Tibial artery (tissue), 4 donors: ENCODE data around the gene GABRD.

ENCODE experiments used
- DNase-seq, 2 donors: peaks; one replicate each; pipeline ENCODE4 v3.0.0-alpha.2; 2019
- H3K27ac ChIP-seq, 2 donors: fragments of 200-600 bp; sonication (generic) in 1 of 2; 1 replicate in 1 of 2; 2 replicates in 1 of 2; pipeline ENCODE4 v1.5.1; 2018 to 2019; ENCODE audit warnings: mild to moderate bottlenecking in 1 of 2
- H3K27me3 ChIP-seq, 2 donors: fragments of 200-600 bp; sonication (generic) in 1 of 2; one replicate each; pipeline versions ENCODE4 v1.5.1 to v1.6.0; 2016 to 2019
- H3K36me3 ChIP-seq, 3 donors: fragments of 200-600 bp; sonication (generic) in 2 of 3; one replicate each; pipeline ENCODE4 v1.5.1; 2016 to 2019; ENCODE audit warnings: mild to moderate bottlenecking in 2 of 3
- H3K4me1 ChIP-seq, 4 donors: fragments of 200-600 bp; sonication (generic) in 2 of 4; 1 replicate in 3 of 4; 2 replicates in 1 of 4; pipeline ENCODE4 v1.5.1; 2016 to 2019
- H3K4me3 ChIP-seq, 2 donors: fragments of 200-600 bp; sonication (generic) in 1 of 2; 1 replicate in 1 of 2; 2 replicates in 1 of 2; pipeline ENCODE4 v1.5.1; 2018 to 2019; ENCODE audit warnings: mild to moderate bottlenecking in 2 of 2
- H3K9me3 ChIP-seq, 3 donors: fragments of 200-600 bp; sonication (generic) in 1 of 3; one replicate each; pipeline ENCODE4 v1.5.1; 2016 to 2019
- intact Hi-C: fragments of 100-400 bp; cut with DNase I; formaldehyde crosslinking; loops from one replicate; pipeline ENCODE4 v1.15.0; 2023; ENCODE audit warnings: low total_unique reads
- TF ChIP-seq, protein P1 (sequence below), 2 experiments: fragments of 200-600 bp in 1 of 2; fragments of 450-650 bp in 1 of 2; IDR thresholded peaks; one replicate each; pipeline ENCODE4 v1.5.1; 2017 to 2019; ENCODE audit warnings: antibody characterized with exemption in 2 of 2, mild to moderate bottlenecking in 1 of 2, moderate library complexity in 1 of 2

The GABRD gene

GRCh38 chr1:2044510-2045319, 25.6 kb downstream of the GABRD start:
- TF ChIP-seq, protein P1, sequence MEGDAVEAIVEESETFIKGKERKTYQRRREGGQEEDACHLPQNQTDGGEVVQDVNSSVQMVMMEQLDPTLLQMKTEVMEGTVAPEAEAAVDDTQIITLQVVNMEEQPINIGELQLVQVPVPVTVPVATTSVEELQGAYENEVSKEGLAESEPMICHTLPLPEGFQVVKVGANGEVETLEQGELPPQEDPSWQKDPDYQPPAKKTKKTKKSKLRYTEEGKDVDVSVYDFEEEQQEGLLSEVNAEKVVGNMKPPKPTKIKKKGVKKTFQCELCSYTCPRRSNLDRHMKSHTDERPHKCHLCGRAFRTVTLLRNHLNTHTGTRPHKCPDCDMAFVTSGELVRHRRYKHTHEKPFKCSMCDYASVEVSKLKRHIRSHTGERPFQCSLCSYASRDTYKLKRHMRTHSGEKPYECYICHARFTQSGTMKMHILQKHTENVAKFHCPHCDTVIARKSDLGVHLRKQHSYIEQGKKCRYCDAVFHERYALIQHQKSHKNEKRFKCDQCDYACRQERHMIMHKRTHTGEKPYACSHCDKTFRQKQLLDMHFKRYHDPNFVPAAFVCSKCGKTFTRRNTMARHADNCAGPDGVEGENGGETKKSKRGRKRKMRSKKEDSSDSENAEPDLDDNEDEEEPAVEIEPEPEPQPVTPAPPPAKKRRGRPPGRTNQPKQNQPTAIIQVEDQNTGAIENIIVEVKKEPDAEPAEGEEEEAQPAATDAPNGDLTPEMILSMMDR (IDR thresholded peaks at IDR 0.05): peak; percentile 72 to 77
- Histone ChIP-seq H3K36me3 (no peaks in the 10 kb centered on the region), H3K27ac (no peak overlapping the region), H3K4me3 (peak overlapping the region in 1 of 2 donors; percentile 18), H3K4me1 (peaks cover 0 to 15% (median 10%) of the 10 kb centered on the region in 4 donors), H3K27me3 (peaks cover 0 to 94% of the 10 kb centered on the region in 2 donors), H3K9me3 (no peaks in the 10 kb centered on the region)
- intact Hi-C loops: loop anchor here (5.0 kb wide), 1 partner anchor 87 kb away; no protein-coding TSS in a partner anchor
- peak in 1 of 2 donors; percentile 50 for DNase-seq

DNA sequence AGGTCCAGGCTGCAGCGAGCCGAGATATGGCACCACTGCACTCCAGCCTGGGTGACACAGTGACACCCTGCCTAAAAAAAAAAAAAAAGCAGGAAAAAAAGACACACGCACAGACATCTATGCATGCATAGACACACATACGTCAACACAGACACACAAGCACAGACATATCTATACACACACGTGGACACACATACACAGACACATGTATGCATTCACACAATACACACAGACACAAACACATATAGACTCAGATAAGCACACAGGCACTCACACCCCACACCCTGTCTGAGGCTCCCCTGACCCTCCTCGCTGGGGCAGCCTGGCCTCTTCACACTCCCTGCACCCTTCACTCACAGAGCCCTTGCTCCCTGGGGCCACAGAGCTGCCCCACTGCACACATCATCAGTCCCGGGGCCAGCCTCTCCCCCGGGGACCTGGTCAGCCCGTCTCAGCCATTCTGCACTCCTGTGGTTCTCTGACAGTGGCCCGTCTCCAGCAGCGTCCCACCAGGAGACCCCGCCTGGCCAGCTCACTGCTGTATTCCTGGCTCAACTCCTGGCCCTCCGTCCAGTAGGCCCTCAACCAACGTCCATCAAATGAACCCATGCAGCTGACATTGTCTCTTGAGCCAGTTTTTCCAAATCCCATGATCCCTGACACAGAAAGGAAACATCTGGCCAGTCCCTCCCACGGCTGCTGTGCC, 26.5 kb downstream of the GABRD start:
- TF ChIP-seq, protein P1 (IDR thresholded peaks at IDR 0.05): no peak
- Histone ChIP-seq H3K27ac (no peak overlapping the region), H3K4me3 (no peak overlapping the region), H3K4me1 (peaks cover 0 to 24% (median 16%) of the 10 kb centered on the region in 4 donors), H3K9me3 (no peaks in the 10 kb centered on the region), H3K27me3 (peaks cover 0 to 95% of the 10 kb centered on the region in 2 donors), H3K36me3 (no peaks in the 10 kb centered on the region)
- intact Hi-C loops: no loop called here
- no peak for DNase-seq

- intact Hi-C loops: no loop called here
Measured at GRCh38 chr1:2046174-2046917, 27.2 kb downstream of the GABRD start.

DNA sequence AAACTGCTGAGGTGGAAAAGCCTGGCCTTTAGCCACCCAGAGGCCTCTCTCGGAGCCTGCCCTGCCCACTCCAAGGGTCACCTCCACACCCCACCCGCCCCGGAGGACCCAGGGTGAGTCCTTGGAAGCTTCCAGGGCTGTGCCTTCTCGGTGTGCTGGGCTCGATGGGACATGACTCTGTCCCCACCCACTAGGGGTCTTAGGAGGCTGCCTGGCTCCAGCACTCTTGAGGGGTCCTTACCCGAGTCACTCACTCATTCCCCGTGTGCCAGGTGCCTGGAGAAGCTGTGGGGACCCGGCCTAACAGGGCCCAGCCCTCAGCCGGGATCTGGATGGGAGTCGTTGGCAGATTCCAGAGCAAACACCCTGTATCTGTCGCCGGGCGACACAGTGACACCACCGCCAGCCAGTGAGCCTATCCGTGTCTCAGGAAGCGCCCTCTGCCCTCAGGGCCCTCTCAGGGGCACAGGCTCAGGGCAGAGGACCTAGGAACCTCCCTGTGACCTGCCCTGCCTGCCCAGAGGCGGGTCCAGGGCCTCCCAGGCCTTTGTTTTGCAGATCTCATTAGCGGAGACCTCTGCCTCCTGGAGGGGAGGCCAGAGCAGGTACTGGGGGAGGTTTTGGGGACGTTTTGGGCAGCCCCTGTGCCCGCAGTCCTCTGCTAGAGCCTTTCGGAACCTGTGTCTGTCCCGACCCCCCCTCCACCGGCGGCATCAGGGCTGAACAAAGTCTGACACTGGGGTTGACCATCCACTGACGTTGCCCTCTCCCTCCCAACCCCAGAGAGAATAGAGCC, 28.0 kb downstream of the GABRD start:
- TF ChIP-seq, protein P1 (IDR thresholded peaks at IDR 0.05): no peak
- Histone ChIP-seq H3K4me3 (no peak overlapping the region), H3K4me1 (peaks cover 0 to 28% (median 19%) of the 10 kb centered on the region in 4 donors)

More at GRCh38 chr1:2046174-2046917, 27.2 kb downstream of the GABRD start:
- Histone ChIP-seq H3K36me3 (no peaks in the 10 kb centered on the region), H3K4me1 (peaks cover 0 to 27% (median 18%) of the 10 kb centered on the region in 4 donors), H3K4me3 (no peak overlapping the region), H3K9me3 (no peaks in the 10 kb centered on the region), H3K27me3 (peaks cover 0 to 95% of the 10 kb centered on the region in 2 donors), H3K27ac (no peak overlapping the region)
- no peak for DNase-seq
- TF ChIP-seq, protein P1 (IDR thresholded peaks at IDR 0.05): peak in 1 of 2 experiments; percentile 32

More for the DNA sequence above, 28.0 kb downstream of the GABRD start:
- intact Hi-C loops: no loop called here
- H3K36me3 ChIP-seq: no peaks in the 10 kb centered on the region
- DNase-seq: no peak
- peaks cover 0 to 95% of the 10 kb centered on the region in 2 donors for H3K27me3 ChIP-seq
- no peak overlapping the region for H3K27ac ChIP-seq
- no peaks in the 10 kb centered on the region for H3K9me3 ChIP-seq
